Astrocyte (in vitro differentiated cells and primary cell): ENCODE data around the gene ST6GALNAC3. TPM values are rescaled to one million over a fixed set of nuclear protein-coding genes. Genes with fewer than 3 reads are reported as not detected.

Experiments used
- DNase-seq: peaks from one replicate; pipeline ENCODE4 v3.0.0-alpha.2; 2010; ENCODE audit warnings: low read depth
- FAIRE-seq: peaks from 2 replicates; lab custom pipeline; 2011; peaks lifted over from hg19 to GRCh38; lab: Jason Lieb, UNC
- H2AFZ ChIP-seq: 2 replicates; pipeline ENCODE4 v1.6.0; 2012; ENCODE audit warnings: low read depth, low read length, inconsistent platforms
- H3K27ac ChIP-seq: 2 replicates; pipeline ENCODE4 v1.5.1; 2011; ENCODE audit warnings: low read depth, low read length, inconsistent platforms
- H3K27me3 ChIP-seq: 2 replicates; pipeline ENCODE4 v1.6.0; 2011; ENCODE audit warnings: low read length, inconsistent platforms; ENCODE audit not compliant: insufficient read depth
- H3K36me3 ChIP-seq: 2 replicates; pipeline ENCODE4 v1.5.1; 2011; ENCODE audit warnings: low read length, inconsistent platforms; ENCODE audit not compliant: insufficient read depth
- H3K4me1 ChIP-seq: 2 replicates; pipeline ENCODE4 v1.5.1; 2011; ENCODE audit warnings: low read length, inconsistent platforms; ENCODE audit not compliant: insufficient read depth
- H3K4me2 ChIP-seq: 2 replicates; pipeline ENCODE4 v1.6.0; 2012; ENCODE audit warnings: low read length, inconsistent platforms
- H3K4me3 ChIP-seq: 2 replicates; pipeline ENCODE4 v1.5.1; 2011; ENCODE audit warnings: low read depth, mild to moderate bottlenecking, low read length, inconsistent platforms; ENCODE audit not compliant: insufficient read depth
- H3K79me2 ChIP-seq: 2 replicates; pipeline ENCODE4 v1.6.0; 2012; ENCODE audit warnings: mild to moderate bottlenecking, low read length, inconsistent platforms; ENCODE audit not compliant: insufficient read depth
- H3K9ac ChIP-seq: 2 replicates; pipeline ENCODE4 v1.6.0; 2012; ENCODE audit warnings: mild to moderate bottlenecking, low read length, inconsistent platforms
- H3K9me3 ChIP-seq: 2 replicates; pipeline ENCODE4 v1.5.1; 2012; ENCODE audit warnings: low read depth, mild to moderate bottlenecking, low read length, inconsistent platforms; ENCODE audit not compliant: insufficient read depth
- H4K20me1 ChIP-seq: 2 replicates; pipeline ENCODE4 v1.6.0; 2012; ENCODE audit warnings: low read length, inconsistent platforms; ENCODE audit not compliant: insufficient read depth
- H3K27ac Mint-ChIP-seq: one replicate; pipeline ENCODE4 v1.8.0; 2021; ENCODE audit warnings: mild to moderate bottlenecking, mixed read lengths; ENCODE audit not compliant: unreplicated experiment
- H3K27me3 Mint-ChIP-seq: one replicate; pipeline ENCODE4 v1.8.0; 2021; ENCODE audit warnings: low read depth, mixed read lengths; ENCODE audit not compliant: unreplicated experiment
- H3K36me3 Mint-ChIP-seq: one replicate; pipeline ENCODE4 v1.8.0; 2021; ENCODE audit warnings: low read depth, mixed read lengths; ENCODE audit not compliant: unreplicated experiment
- H3K4me1 Mint-ChIP-seq: one replicate; pipeline ENCODE4 v1.8.0; 2021; ENCODE audit warnings: low read depth, mixed read lengths; ENCODE audit not compliant: unreplicated experiment
- H3K4me3 Mint-ChIP-seq: one replicate; pipeline ENCODE4 v1.8.0; 2021; ENCODE audit warnings: mild to moderate bottlenecking, moderate library complexity, mixed read lengths; ENCODE audit not compliant: unreplicated experiment
- H3K9me3 Mint-ChIP-seq: one replicate; pipeline ENCODE4 v1.8.0; 2021; ENCODE audit warnings: mild to moderate bottlenecking, mixed read lengths; ENCODE audit not compliant: unreplicated experiment
- EZH2 ChIP-seq: IDR thresholded peaks from 2 replicates; pipeline ENCODE4 v1.6.1; 2012; ENCODE audit warnings: mild to moderate bottlenecking, low read length, inconsistent platforms; ENCODE audit not compliant: insufficient read depth
- total RNA-seq: library from RNA; stranded (reverse); gene quantifications from 2 replicates; pipeline ENCODE4 v1.2.1, GENCODE V29; 2021
- TF ChIP-seq, protein P1 (sequence below): IDR thresholded peaks from 2 replicates; pipeline ENCODE4 v1.5.1; 2011; ENCODE audit warnings: low read depth, mild to moderate bottlenecking, inconsistent platforms, low read length, moderate library complexity; ENCODE audit not compliant: insufficient read depth

ST6GALNAC3 gene
- total RNA-seq, 1 donor from 2014 or later = 3.2 TPM

DNA sequence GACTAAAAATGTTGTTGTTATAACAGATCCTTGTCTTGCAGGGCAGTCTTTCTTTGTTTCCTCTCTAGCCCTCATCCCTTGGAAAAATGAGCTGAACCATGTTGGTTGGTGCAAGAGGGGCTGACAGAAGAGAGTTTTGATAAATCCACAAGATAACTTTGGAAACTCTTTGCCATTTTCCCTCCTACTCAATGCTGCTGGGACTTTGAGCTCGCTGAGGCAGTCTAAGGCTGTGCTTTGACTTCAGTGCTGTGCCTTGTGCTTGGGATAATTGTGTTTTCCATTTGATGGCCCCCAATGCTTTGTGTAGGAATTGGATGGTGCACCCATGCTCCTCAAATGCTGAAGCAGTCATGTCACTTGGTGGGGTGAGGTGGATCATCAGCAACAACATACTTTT lies 31.7 kb downstream of the ST6GALNAC3 start:
- no peaks in the 10 kb centered on the region for H3K9me3 Mint-ChIP-seq
- H3K27me3 Mint-ChIP-seq = peaks cover 3% of the 10 kb centered on the region
- no peak overlapping the region for H2AFZ ChIP-seq
- no peak for DNase-seq
- no peak overlapping the region for H3K4me3 Mint-ChIP-seq
- H3K27me3 ChIP-seq = no peaks in the 10 kb centered on the region
- no peaks in the 10 kb centered on the region for H3K79me2 ChIP-seq
- H4K20me1 ChIP-seq = no peaks in the 10 kb centered on the region
- H3K27ac Mint-ChIP-seq = no peak overlapping the region
- no peaks in the 10 kb centered on the region for H3K9me3 ChIP-seq
- H3K4me3 ChIP-seq = no peak overlapping the region
- H3K4me1 ChIP-seq = no peaks in the 10 kb centered on the region
- H3K4me1 Mint-ChIP-seq = no peaks in the 10 kb centered on the region
- no peak overlapping the region for H3K9ac ChIP-seq
- no peak for TF ChIP-seq EZH2
- TF ChIP-seq, protein P1, sequence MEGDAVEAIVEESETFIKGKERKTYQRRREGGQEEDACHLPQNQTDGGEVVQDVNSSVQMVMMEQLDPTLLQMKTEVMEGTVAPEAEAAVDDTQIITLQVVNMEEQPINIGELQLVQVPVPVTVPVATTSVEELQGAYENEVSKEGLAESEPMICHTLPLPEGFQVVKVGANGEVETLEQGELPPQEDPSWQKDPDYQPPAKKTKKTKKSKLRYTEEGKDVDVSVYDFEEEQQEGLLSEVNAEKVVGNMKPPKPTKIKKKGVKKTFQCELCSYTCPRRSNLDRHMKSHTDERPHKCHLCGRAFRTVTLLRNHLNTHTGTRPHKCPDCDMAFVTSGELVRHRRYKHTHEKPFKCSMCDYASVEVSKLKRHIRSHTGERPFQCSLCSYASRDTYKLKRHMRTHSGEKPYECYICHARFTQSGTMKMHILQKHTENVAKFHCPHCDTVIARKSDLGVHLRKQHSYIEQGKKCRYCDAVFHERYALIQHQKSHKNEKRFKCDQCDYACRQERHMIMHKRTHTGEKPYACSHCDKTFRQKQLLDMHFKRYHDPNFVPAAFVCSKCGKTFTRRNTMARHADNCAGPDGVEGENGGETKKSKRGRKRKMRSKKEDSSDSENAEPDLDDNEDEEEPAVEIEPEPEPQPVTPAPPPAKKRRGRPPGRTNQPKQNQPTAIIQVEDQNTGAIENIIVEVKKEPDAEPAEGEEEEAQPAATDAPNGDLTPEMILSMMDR = no peak
- no peak overlapping the region for H3K27ac ChIP-seq
- no peak for FAIRE-seq
- H3K36me3 Mint-ChIP-seq = no peaks in the 10 kb centered on the region
- H3K36me3 ChIP-seq = no peaks in the 10 kb centered on the region
- no peak overlapping the region for H3K4me2 ChIP-seq

GRCh38 chr1:76106719-76107235 lies 32.2 kb downstream of the ST6GALNAC3 start:
- FAIRE-seq = no peak
- H3K4me3 ChIP-seq = no peak overlapping the region
- no peaks in the 10 kb centered on the region for H4K20me1 ChIP-seq
- Mint-ChIP-seq H3K27me3 (peaks cover 3% of the 10 kb centered on the region), H3K4me1 (no peaks in the 10 kb centered on the region), H3K27ac (no peak overlapping the region), H3K4me3 (no peak overlapping the region), H3K9me3 (no peaks in the 10 kb centered on the region), H3K36me3 (no peaks in the 10 kb centered on the region)
- no peaks in the 10 kb centered on the region for H3K79me2 ChIP-seq
- no peak overlapping the region for H3K4me2 ChIP-seq
- DNase-seq = no peak
- H3K27ac ChIP-seq = no peak overlapping the region
- no peak overlapping the region for H2AFZ ChIP-seq
- no peaks in the 10 kb centered on the region for H3K36me3 ChIP-seq
- no peaks in the 10 kb centered on the region for H3K4me1 ChIP-seq
- TF ChIP-seq, protein P1 = no peak
- no peak for TF ChIP-seq EZH2
- no peak overlapping the region for H3K9ac ChIP-seq
- no peaks in the 10 kb centered on the region for H3K27me3 ChIP-seq
- H3K9me3 ChIP-seq = no peaks in the 10 kb centered on the region

GRCh38 chr1:76109404-76109803 lies 34.9 kb downstream of the ST6GALNAC3 start:
- H3K27ac Mint-ChIP-seq = no peak overlapping the region
- peaks cover 3% of the 10 kb centered on the region for H3K27me3 Mint-ChIP-seq
- Histone ChIP-seq H3K4me2 (no peak overlapping the region), H3K36me3 (no peaks in the 10 kb centered on the region), H3K27me3 (no peaks in the 10 kb centered on the region), H4K20me1 (no peaks in the 10 kb centered on the region), H3K4me1 (no peaks in the 10 kb centered on the region), H3K79me2 (no peaks in the 10 kb centered on the region), H3K9ac (no peak overlapping the region), H2AFZ (no peak overlapping the region), H3K27ac (no peak overlapping the region), H3K4me3 (no peak overlapping the region), H3K9me3 (no peaks in the 10 kb centered on the region)
- no peaks in the 10 kb centered on the region for H3K36me3 Mint-ChIP-seq
- no peak for DNase-seq
- no peak for FAIRE-seq
- H3K4me1 Mint-ChIP-seq = no peaks in the 10 kb centered on the region
- no peak overlapping the region for H3K4me3 Mint-ChIP-seq
- H3K9me3 Mint-ChIP-seq = no peaks in the 10 kb centered on the region
- TF ChIP-seq, protein P1 = no peak
- no peak for TF ChIP-seq EZH2
